ENCODE measurements around the gene EXT2. TPM values are rescaled to one million over a fixed set of nuclear protein-coding genes. Genes with fewer than 3 reads are reported as not detected.

Gene EXT2
- total RNA-seq, 3 donors from 2014 or later (not counting 1 experiment from before 2014, with no cell fraction given) = 44.2 to 50.3 (median 45.8) TPM

DNA sequence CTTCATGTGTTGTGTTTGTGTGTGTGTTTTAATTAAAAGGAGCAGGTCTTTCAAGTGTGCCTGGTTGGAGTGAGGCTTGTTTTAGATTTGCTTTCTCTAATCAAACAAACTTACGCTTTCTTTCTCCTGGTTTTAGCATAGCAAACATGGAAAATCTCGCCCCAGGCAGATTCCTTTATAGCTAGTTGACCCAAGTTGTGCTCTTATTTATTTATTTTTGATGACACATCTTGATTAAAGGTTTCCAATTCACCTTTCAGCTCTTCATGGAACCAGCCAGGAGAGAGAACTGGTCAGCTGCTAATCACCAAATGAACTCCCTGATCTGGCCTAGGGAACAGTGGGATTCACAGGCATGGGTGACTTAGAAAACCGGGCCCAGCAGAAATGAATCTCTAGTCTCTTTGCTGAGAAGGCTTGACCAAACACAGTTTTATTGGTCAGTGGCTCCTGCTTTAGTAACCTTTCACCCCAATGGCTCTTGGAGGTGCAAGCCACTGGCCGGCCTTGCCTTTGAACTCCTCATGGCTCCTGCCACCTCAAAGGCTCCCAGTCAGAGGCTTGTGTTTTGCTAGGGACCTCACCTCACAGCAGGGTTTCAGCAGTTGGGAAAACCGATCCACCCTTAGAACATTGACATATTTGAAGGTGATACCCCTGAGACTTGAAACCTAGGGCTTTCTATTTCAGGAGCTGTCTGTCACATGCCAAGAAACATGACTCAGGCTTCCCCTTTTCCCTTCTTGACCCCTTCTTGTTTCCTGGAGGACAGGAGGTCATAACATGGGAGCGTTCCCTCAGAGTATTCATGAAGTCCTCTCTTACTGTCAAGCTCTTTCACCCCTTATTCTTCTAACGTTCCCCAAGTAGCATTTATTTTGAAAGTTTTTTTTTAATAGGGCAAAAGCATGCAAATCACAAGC is 48.8 kb downstream of the EXT2 start:
- no peak for DNase-seq
- Mint-ChIP-seq H3K4me1 (no peaks in the 10 kb centered on the region), H3K27me3 (ENCODE audit: low read depth in 2 of 2) (no peaks in the 10 kb centered on the region), H3K9me3 (no peaks in the 10 kb centered on the region), H3K27ac (no peak overlapping the region), H3K4me3 (no peak overlapping the region), H3K36me3 (no peaks in the 10 kb centered on the region)
- 94% methylated on average over 5 of the region's 7 CpGs for WGBS (ENCODE audit: insufficient coverage)
- no peaks in the 10 kb centered on the region for H3K4me1 ChIP-seq (ENCODE audit: control insufficient read depth, insufficient read depth, low read length)
- H3K27ac ChIP-seq (ENCODE audit: low read length) = no peak overlapping the region
- H3K9me3 ChIP-seq (ENCODE audit: control insufficient read depth, insufficient read depth, low read length) = no peaks in the 10 kb centered on the region
- TF ChIP-seq, protein P1, sequence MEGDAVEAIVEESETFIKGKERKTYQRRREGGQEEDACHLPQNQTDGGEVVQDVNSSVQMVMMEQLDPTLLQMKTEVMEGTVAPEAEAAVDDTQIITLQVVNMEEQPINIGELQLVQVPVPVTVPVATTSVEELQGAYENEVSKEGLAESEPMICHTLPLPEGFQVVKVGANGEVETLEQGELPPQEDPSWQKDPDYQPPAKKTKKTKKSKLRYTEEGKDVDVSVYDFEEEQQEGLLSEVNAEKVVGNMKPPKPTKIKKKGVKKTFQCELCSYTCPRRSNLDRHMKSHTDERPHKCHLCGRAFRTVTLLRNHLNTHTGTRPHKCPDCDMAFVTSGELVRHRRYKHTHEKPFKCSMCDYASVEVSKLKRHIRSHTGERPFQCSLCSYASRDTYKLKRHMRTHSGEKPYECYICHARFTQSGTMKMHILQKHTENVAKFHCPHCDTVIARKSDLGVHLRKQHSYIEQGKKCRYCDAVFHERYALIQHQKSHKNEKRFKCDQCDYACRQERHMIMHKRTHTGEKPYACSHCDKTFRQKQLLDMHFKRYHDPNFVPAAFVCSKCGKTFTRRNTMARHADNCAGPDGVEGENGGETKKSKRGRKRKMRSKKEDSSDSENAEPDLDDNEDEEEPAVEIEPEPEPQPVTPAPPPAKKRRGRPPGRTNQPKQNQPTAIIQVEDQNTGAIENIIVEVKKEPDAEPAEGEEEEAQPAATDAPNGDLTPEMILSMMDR (IDR thresholded peaks at IDR 0.05) = no peak
- H3K4me3 ChIP-seq (ENCODE audit: low read length) = no peak overlapping the region
- ATAC-seq = no peak
- H3K36me3 ChIP-seq (ENCODE audit: control insufficient read depth, insufficient read depth, low read length) = peaks cover 18% of the 10 kb centered on the region
- intact Hi-C loops (cut with micrococcal nuclease) = no loop called here
- H3K27me3 ChIP-seq (ENCODE audit: control insufficient read depth, insufficient read depth, low read length) = no peaks in the 10 kb centered on the region

DNA sequence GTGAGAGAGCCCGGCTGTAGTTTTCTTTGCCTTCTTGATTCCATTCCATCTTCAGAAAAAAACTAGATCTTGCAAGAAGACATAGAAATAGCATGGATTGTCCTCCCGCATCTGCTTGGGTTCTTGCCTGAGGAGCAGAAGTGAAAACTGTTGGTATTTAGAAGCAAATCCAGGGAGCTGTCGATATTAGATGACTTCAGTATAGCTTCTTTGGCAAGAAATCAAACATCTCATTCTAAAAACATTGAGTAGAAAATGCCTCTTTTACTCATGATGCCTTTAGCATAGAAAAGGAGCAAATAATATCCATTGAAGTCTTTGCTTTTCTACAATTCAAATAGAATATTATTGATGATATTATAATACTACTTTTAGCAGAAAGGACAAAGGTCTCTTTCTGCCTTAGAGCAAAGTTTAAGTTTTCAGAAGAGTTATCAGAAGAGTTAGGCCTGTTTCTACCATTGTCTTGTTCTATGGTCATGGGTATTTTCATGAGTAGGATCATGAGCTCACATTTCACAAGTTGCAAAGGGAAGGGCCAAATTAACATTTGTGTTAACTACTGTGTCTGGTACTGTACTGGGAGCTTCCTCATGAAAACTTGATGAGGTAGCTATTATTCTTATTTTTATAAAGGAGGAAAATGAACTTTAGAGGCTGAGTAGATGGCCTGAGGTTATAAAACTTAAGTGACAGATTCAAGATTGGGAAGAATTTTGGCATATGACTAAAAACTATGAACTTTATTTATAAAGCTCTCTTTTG is 49.7 kb downstream of the EXT2 start:
- no peaks in the 10 kb centered on the region for H3K27me3 Mint-ChIP-seq (ENCODE audit: low read depth in 2 of 2)
- 100% methylated on average over 3 of the region's 3 CpGs for WGBS (ENCODE audit: insufficient coverage)
- no peaks in the 10 kb centered on the region for H3K9me3 ChIP-seq (ENCODE audit: control insufficient read depth, insufficient read depth, low read length)
- H3K9me3 Mint-ChIP-seq = no peaks in the 10 kb centered on the region
- peaks cover 7 to 8% of the 10 kb centered on the region in 2 donors for H3K4me1 Mint-ChIP-seq
- H3K27ac ChIP-seq (ENCODE audit: low read length) = no peak overlapping the region
- no peak for DNase-seq
- no peak overlapping the region for H3K27ac Mint-ChIP-seq
- no peaks in the 10 kb centered on the region for H3K27me3 ChIP-seq (ENCODE audit: control insufficient read depth, insufficient read depth, low read length)
- no peak overlapping the region for H3K4me3 Mint-ChIP-seq
- no peak for ATAC-seq
- H3K36me3 ChIP-seq (ENCODE audit: control insufficient read depth, insufficient read depth, low read length) = peaks cover 18% of the 10 kb centered on the region
- intact Hi-C loops (cut with micrococcal nuclease) = no loop called here
- TF ChIP-seq, protein P1 (IDR thresholded peaks at IDR 0.05) = no peak
- H3K4me1 ChIP-seq (ENCODE audit: control insufficient read depth, insufficient read depth, low read length) = no peaks in the 10 kb centered on the region
- no peak overlapping the region for H3K4me3 ChIP-seq (ENCODE audit: low read length)
- peaks cover 7% of the 10 kb centered on the region for H3K36me3 Mint-ChIP-seq

DNA sequence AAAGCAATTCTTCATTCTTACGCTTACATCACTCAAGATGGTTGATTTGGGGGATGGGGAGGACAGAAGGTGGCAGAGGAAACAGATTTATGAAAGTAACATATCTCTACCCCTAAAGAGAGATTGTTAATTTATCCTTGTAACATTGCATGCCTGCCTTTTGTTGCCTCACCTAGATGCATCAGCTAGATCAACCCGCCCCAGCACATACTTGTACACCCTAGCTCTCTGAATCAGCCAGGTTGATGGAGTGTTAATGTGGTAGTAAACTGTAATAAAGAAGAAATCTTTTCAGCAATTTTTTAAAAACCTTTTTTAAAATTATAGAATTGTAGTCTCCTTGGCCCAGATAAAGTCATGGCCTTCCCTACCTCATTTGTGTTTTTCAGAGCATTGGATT is 51.5 kb downstream of the EXT2 start:
- H3K27me3 Mint-ChIP-seq (ENCODE audit: low read depth in 2 of 2) = no peaks in the 10 kb centered on the region
- Histone ChIP-seq H3K9me3 (ENCODE audit: control insufficient read depth, insufficient read depth, low read length) (no peaks in the 10 kb centered on the region), H3K27me3 (ENCODE audit: control insufficient read depth, insufficient read depth, low read length) (no peaks in the 10 kb centered on the region), H3K36me3 (ENCODE audit: control insufficient read depth, insufficient read depth, low read length) (peaks cover 24% of the 10 kb centered on the region), H3K4me3 (ENCODE audit: low read length) (no peak overlapping the region), H3K27ac (ENCODE audit: low read length) (no peak overlapping the region), H3K4me1 (ENCODE audit: control insufficient read depth, insufficient read depth, low read length) (no peaks in the 10 kb centered on the region)
- ATAC-seq (no peak), DNase-seq (no peak)
- H3K36me3 Mint-ChIP-seq = peaks cover 21% of the 10 kb centered on the region
- WGBS (ENCODE audit: insufficient coverage) = no CpG with 5 or more reads among the region's 2 CpGs
- H3K9me3 Mint-ChIP-seq = no peaks in the 10 kb centered on the region
- intact Hi-C loops (cut with micrococcal nuclease) = no loop called here
- no peak overlapping the region for H3K4me3 Mint-ChIP-seq
- H3K27ac Mint-ChIP-seq = no peak overlapping the region
- TF ChIP-seq, protein P1 (IDR thresholded peaks at IDR 0.05) = no peak
- H3K4me1 Mint-ChIP-seq = peaks cover 8% of the 10 kb centered on the region in 2 donors

Data from natural killer cell (primary cell).